Breast epithelium (tissue), 3 donors: ENCODE measurements around the gene TWF2.

ENCODE experiments used
- POLR2A ChIP-seq: fragments of 450-650 bp; IDR thresholded peaks from one replicate; pipeline ENCODE4 v1.6.1; 2016; ENCODE audit warnings: antibody characterized with exemption, mild to moderate bottlenecking, moderate library complexity
- POLR2AphosphoS5 ChIP-seq, 3 donors: sonication (generic); formaldehyde crosslinking; IDR thresholded peaks; one replicate each; pipeline ENCODE4 v1.6.1; 2017; ENCODE audit warnings: antibody characterized with exemption in 3 of 3
- TF ChIP-seq, protein P1 (sequence below), 3 donors: fragments of 450-650 bp; IDR thresholded peaks; one replicate each; pipeline ENCODE4 v1.5.1; 2016 to 2017; ENCODE audit warnings: antibody characterized with exemption in 3 of 3, mild to moderate bottlenecking in 3 of 3, moderate library complexity in 3 of 3

DNA sequence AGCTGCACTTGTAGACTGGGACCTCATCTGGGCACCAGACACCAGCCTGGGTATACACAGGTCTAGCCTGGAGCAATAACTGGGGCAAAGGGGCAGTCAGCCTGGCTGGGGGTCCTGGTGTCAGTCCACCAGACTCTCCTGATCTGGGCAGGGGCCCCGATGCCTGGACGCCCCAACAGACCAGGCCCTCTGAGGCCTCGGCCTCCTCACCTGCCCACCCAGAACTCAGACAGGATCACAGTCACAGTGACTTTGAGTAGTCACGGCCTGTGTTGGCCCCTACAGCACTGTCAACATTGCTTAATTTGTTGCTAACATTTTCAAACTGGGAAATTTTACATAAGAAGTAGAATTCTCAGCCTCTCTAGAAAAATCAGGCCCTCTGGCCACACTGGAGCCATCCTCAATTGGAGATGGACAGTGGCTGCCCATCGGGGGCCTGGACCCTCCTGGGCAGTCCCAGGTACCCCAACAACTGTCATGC is 5.8 kb downstream of the TWF2 start:
- TF ChIP-seq, protein P1, sequence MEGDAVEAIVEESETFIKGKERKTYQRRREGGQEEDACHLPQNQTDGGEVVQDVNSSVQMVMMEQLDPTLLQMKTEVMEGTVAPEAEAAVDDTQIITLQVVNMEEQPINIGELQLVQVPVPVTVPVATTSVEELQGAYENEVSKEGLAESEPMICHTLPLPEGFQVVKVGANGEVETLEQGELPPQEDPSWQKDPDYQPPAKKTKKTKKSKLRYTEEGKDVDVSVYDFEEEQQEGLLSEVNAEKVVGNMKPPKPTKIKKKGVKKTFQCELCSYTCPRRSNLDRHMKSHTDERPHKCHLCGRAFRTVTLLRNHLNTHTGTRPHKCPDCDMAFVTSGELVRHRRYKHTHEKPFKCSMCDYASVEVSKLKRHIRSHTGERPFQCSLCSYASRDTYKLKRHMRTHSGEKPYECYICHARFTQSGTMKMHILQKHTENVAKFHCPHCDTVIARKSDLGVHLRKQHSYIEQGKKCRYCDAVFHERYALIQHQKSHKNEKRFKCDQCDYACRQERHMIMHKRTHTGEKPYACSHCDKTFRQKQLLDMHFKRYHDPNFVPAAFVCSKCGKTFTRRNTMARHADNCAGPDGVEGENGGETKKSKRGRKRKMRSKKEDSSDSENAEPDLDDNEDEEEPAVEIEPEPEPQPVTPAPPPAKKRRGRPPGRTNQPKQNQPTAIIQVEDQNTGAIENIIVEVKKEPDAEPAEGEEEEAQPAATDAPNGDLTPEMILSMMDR (IDR thresholded peaks at IDR 0.05): no peak
- TF ChIP-seq POLR2AphosphoS5 (IDR thresholded peaks at IDR 0.05) (no peak), POLR2A (no peak)
